A673 (cell line): Measurements from ENCODE around the gene GRIN3B.

ENCODE experiments used
- CTCF ChIP-seq: fragments of 300-800, 200-600 bp; sonication (generic); conservative IDR thresholded peaks from 2 replicates; pipeline ENCODE4 v1.5.1; 2017; ENCODE audit warnings: low read depth, mild to moderate bottlenecking, antibody characterized with exemption, low read length, moderate library complexity, mixed read lengths
- EZH2 ChIP-seq: fragments of 200-600 bp; sonication (generic); IDR thresholded peaks from 2 replicates; pipeline ENCODE4 v1.6.1; 2017; ENCODE audit warnings: borderline replicate concordance, low read depth, mild to moderate bottlenecking, mixed read lengths, antibody characterized with exemption, low read length; ENCODE audit not compliant: poor library complexity, severe bottlenecking

DNA sequence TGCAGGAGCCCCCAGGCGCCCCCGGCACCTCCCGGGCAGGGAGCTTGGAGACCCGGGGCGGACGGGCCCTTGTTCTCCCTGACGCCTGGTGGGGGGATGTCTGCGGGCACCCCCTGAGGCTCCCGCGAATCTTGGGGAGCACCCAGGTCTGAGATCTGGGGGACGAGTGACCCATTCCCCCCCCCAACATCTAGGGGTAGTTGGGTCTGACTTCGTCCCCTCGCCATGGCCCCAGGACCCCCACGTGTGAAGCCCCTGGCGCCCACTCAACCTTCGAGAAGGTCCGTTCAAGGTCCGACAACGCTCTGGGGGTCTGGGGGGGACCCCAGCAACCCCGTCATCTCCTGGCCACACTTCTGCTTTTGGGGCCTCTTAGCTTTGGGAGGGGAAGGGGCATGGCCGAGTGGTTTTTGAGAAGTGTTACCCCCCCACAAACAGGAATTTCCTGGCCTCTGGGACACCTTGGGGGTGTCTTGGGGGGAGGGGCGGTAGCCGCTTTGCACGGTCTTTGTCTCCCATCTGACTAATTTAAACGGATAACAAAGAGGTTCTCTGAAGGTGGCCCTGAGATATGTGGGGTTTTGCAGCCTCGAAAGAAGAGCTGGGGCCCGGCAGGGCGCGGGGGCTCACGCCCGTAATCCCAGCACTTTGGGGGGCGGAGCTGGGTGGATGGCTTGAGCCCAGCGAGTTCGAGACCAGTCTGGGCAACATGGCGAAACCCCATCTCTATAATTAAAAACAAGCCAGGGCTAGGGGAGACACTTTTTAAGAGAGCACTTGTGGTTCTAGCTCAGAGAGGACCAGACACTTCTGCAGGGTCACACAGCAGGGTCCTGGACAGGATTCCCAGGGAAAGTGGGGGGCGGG, 26.8 kb downstream of the GRIN3B start:
- TF ChIP-seq CTCF (no peak), EZH2 (no peak)
